ENCODE results near the gene GPC6.

The GPC6 gene

DNA sequence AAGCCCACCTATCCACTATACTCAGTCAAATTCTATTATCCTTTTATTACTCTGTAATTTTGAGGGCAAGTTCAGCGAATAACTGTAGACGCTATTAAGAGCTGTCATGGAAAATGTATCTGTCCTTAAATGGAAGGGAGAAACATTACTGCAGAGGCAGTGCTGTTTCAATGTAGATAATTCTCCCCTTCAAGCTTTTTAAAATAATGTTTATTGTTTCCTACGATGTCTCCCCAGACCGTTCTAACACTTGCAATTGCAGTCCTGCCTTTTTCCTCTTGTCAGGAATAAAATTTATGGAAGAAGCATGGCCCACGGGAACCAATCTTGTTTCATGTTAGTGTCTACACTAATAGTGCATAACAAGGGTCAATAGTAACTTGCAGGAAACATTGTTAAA lies 159.5 kb downstream of the GPC6 start:
- no peak for DNase-seq

GRCh38 chr13:93388701-93389100 lies 162.1 kb downstream of the GPC6 start:
- peak; percentile 11 for DNase-seq

DNA sequence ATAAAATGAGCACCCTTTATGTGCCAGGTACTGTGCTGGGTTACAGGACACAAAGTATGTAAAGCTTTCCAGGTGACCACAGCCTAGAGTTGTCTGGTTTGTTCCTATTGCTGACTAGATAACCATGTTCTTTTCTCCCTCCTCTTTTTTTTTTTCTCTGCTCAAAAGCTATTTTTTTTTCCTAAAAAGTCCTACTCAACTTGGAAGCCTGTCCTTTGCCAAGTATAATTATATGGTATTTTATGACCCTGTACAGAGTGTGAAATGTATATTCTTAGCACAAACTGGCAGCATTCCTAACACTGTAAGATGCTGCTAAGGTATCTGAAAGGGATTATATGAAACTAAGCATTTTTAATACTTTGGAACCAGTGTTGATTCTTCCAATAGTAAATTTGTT lies 171.0 kb downstream of the GPC6 start:
- DNase-seq: no peak

- no peak for DNase-seq
These were observed 171.8 kb downstream of the GPC6 start for GRCh38 chr13:93398167-93399035.

DNA sequence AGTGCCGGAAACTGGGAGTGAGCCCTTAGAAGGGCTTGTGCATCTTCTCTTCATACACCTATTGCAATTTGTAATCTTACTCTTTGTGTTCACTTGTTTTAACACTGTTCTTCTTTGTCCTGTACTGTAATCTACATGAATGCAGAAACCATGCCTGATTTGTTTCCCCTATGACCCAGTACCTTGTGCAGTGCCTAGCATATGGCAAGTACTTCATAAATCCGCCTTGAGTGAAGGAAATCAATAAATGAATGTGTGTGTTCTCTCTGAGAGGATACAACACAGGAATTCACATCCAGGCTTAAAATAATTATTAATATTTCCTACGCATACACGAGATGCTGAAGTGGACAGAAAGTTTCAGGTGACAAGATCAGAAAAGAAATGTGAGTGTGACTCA lies 172.6 kb downstream of the GPC6 start:
- DNase-seq: no peak

DNA sequence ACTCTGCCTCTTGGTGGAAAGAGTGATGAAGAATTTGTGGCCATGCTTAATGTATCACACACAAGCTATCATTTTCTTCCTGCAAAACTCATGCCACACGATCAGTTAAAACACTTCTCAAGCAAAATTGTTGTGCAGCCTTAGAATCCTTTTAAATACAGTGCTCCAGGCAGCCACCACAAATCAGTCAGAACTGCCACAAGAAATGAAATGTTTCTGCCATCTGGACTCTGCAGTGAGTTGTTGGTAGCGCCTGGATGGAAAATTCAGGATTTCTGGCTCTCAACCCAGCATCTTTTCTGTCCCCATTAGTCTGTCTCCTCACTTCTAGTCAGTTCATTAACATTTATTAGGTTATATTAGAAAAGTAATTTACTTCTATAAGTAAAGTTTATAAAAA lies 179.5 kb downstream of the GPC6 start:
- no peak for DNase-seq

- no peak for DNase-seq
These were observed 180.9 kb downstream of the GPC6 start for GRCh38 chr13:93407551-93407950.

DNA sequence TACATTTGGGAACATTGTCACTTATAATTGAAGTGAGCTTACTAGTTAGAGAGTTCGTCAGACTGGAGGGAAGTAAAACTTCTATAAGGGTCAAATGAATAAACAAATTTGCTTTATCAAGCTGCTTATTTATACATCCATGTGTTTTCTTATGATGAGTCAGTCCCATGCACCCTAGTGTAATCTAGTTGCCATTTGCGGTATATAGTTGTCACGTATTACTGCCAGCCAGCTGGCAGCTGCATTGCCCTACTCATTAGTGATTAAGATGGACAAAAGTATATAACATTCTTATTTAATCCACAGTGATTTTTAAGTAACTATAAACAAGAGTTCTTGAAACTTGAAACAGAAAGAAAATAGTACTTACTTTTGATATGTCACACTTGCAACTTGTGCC lies 182.4 kb downstream of the GPC6 start:
- no peak for DNase-seq

DNA sequence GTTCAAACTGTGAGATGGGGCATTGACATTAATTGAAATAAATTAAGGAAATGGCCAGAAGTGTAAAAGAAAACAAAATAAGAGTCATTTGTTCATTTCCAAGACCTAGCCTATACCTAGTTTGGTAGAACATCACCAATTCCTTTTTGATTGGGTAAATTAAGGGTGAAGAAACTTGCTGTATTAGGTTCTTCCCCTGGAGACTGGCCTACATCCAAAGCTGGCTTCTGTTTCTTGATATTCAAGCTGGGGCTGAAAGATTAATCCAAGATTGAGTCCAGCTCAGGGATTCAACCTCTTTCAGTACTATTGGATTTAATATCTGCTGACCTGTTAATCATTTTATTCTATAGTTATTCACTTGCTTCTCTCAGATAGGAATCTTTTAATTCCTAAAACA lies 183.2 kb downstream of the GPC6 start:
- no peak for DNase-seq

DNA sequence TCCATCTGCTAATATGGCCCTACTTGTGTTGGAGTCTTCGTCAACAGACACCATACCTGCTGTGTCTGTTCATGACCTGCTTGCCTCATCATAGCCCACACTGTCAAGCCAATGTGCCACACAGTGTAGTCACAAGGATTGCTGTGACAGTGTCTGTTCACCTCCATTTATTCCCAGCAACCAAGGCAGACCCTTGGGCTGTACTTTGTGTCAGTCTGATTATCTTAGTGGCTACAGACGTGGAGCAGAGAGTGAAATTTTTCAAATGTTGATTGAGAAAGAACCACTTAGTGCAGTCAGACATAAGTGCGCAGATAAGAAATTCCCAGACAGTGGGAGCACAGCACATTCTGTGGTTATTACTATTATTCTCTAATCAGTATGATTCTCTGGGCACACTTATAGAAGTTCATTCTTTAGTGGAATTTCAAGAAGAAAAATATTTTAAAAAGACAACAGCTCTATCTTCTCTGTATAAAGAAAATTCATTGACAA lies 184.6 kb downstream of the GPC6 start:
- no peak for DNase-seq

- no peak for DNase-seq
These were observed 186.1 kb downstream of the GPC6 start for GRCh38 chr13:93412676-93413075.

GRCh38 chr13:93413972-93414717 lies 187.5 kb downstream of the GPC6 start:
- no peak for DNase-seq

- no peak for DNase-seq
These were observed 190.2 kb downstream of the GPC6 start for GRCh38 chr13:93416736-93417355.

- no peak for DNase-seq
These were observed 191.8 kb downstream of the GPC6 start for GRCh38 chr13:93418398-93418797.

GRCh38 chr13:93420206-93420605 lies 193.6 kb downstream of the GPC6 start:
- DNase-seq: no peak

- DNase-seq: no peak
These were observed 194.3 kb downstream of the GPC6 start for GRCh38 chr13:93420887-93421286.

GRCh38 chr13:93422980-93423543 lies 196.5 kb downstream of the GPC6 start:
- DNase-seq: no peak

GRCh38 chr13:93425411-93425810 lies 198.8 kb downstream of the GPC6 start:
- DNase-seq: no peak

- DNase-seq: no peak
These were observed 203.8 kb downstream of the GPC6 start for GRCh38 chr13:93430381-93430780.

- no peak for DNase-seq
These were observed 209.0 kb downstream of the GPC6 start for GRCh38 chr13:93435651-93436050.

- DNase-seq: no peak
These were observed 210.5 kb downstream of the GPC6 start for GRCh38 chr13:93437081-93437480.

DNA sequence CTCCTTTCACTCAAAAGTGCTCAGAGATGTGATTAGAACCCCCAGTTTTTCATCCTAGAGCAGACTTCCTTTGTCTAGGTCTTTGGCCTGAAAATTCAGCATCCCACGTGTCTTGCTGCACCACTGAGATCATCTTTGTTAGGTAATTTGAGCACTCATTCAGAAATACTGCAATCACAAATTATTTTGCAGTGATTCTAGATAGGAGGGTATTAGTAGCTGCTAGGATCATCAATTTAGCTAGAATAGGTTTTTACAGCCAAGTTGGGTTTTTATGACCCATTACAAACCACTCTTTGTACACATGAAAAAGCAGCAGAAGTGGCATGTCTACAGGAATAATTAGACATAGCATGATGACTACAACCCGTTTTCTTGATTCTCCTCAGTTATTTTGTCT lies 219.6 kb downstream of the GPC6 start:
- no peak for DNase-seq

DNA sequence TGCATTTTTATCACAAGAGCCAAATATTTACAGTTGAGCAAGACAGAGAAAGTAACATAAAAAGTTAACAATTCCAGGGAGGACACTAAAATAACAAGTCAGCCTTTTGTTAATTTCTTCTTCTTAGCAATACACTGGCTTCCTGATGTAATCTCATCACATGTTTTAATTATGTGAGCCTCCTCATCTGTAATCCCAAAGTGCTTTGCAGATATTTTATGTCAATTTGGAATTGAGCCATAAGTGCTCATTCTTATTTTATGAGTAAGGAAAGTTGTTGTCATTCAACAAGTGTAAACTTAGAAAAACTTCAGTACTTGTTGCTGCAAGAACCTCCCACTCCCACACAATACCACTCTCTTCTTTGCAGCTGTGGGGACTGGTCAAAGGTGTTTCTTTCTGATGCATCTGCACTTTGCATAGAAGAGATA lies 223.6 kb downstream of the GPC6 start:
- no peak for DNase-seq

Measured in amniotic stem cell (primary cell).